Right atrium auricular region (tissue), 2 donors: ENCODE data around the gene PDE4D. TPM values are rescaled to one million over a fixed set of nuclear protein-coding genes. Genes with fewer than 3 reads are reported as not detected.

ENCODE experiments used
- DNase-seq: peaks from one replicate; pipeline ENCODE4 v3.0.0-alpha.2; 2019; ENCODE audit warnings: low spot score
- H3K27ac ChIP-seq, 2 donors: fragments of 200-600 bp; sonication (generic); 1 replicate in 1 of 2; 2 replicates in 1 of 2; pipeline ENCODE4 v1.5.1; 2016 to 2019
- H3K27me3 ChIP-seq, 2 donors: fragments of 200-600 bp; sonication (generic); one replicate each; pipeline versions ENCODE4 v1.5.1 to v1.6.0; 2017 to 2019
- H3K36me3 ChIP-seq: fragments of 200-600 bp; sonication (generic); one replicate; pipeline ENCODE4 v1.5.1; 2016
- H3K4me1 ChIP-seq, 2 donors: fragments of 200-600 bp; sonication (generic); one replicate each; pipeline versions ENCODE4 v1.5.1 to v1.6.0; 2017 to 2019
- H3K4me3 ChIP-seq, 2 donors: fragments of 200-600 bp; sonication (generic); 1 replicate in 1 of 2; 2 replicates in 1 of 2; pipeline ENCODE4 v1.5.1; 2017 to 2019; ENCODE audit warnings: mild to moderate bottlenecking in 1 of 2, moderate library complexity in 1 of 2
- H3K9me3 ChIP-seq, 2 donors: fragments of 200-600 bp; sonication (generic); one replicate each; pipeline ENCODE4 v1.5.1; 2019
- total RNA-seq, 2 donors: library from RNA; depleted of rRNA; stranded (reverse); fragments of >200 nt; gene quantifications; one replicate each; pipeline ENCODE4 v1.1.0, GENCODE V29; 2016
- TF ChIP-seq, protein P1 (sequence below), 2 donors: fragments of 200-600 bp; sonication (generic); IDR thresholded peaks; one replicate each; pipeline ENCODE4 v1.5.1; 2019; ENCODE audit warnings: antibody characterized with exemption in 2 of 2

The PDE4D gene
- total RNA-seq, 2 donors from 2014 or later = 43.3 to 44.0 TPM

DNA sequence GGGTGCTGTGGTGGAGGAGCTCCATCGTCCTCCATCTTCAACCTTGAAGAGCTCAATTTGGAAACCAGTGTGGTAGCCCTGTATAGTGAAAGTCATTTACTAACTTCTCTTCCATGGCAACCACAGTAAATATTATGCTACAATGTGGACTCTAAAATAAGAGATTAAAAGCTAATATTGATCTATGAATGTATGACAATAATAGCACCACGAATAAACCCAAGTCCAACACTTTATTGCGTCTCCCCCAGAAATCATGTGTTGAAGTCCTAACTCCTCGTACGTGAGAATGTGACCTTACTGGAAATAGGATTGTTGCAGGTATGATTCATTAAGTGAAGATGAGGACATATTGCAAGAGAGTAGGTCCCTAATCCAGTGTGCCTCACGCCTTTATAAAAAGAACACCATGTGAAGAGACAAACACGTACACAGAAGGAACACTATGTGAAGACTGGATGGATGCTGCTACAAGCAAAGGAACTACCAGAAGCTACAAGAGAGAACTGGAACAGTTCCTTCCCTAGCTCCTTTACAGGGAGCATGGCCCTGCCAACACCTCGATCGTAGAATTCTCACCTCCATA lies 276.2 kb downstream of the PDE4D start:
- H3K9me3 ChIP-seq = peaks cover 0 to 3% of the 10 kb centered on the region in 2 donors
- H3K27me3 ChIP-seq = no peaks in the 10 kb centered on the region
- no peaks in the 10 kb centered on the region for H3K36me3 ChIP-seq
- H3K27ac ChIP-seq = no peak overlapping the region
- no peaks in the 10 kb centered on the region for H3K4me1 ChIP-seq
- TF ChIP-seq, protein P1, sequence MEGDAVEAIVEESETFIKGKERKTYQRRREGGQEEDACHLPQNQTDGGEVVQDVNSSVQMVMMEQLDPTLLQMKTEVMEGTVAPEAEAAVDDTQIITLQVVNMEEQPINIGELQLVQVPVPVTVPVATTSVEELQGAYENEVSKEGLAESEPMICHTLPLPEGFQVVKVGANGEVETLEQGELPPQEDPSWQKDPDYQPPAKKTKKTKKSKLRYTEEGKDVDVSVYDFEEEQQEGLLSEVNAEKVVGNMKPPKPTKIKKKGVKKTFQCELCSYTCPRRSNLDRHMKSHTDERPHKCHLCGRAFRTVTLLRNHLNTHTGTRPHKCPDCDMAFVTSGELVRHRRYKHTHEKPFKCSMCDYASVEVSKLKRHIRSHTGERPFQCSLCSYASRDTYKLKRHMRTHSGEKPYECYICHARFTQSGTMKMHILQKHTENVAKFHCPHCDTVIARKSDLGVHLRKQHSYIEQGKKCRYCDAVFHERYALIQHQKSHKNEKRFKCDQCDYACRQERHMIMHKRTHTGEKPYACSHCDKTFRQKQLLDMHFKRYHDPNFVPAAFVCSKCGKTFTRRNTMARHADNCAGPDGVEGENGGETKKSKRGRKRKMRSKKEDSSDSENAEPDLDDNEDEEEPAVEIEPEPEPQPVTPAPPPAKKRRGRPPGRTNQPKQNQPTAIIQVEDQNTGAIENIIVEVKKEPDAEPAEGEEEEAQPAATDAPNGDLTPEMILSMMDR (IDR thresholded peaks at IDR 0.05) = no peak
- DNase-seq = no peak
- no peak overlapping the region for H3K4me3 ChIP-seq

- Histone ChIP-seq H3K4me1 (no peaks in the 10 kb centered on the region), H3K27ac (no peak overlapping the region), H3K4me3 (no peak overlapping the region), H3K27me3 (no peaks in the 10 kb centered on the region), H3K36me3 (no peaks in the 10 kb centered on the region), H3K9me3 (peaks cover 0 to 3% of the 10 kb centered on the region in 2 donors)
- TF ChIP-seq, protein P1 (IDR thresholded peaks at IDR 0.05) = no peak
- no peak for DNase-seq
Measured at GRCh38 chr5:59616413-59616812, 277.1 kb downstream of the PDE4D start.

DNA sequence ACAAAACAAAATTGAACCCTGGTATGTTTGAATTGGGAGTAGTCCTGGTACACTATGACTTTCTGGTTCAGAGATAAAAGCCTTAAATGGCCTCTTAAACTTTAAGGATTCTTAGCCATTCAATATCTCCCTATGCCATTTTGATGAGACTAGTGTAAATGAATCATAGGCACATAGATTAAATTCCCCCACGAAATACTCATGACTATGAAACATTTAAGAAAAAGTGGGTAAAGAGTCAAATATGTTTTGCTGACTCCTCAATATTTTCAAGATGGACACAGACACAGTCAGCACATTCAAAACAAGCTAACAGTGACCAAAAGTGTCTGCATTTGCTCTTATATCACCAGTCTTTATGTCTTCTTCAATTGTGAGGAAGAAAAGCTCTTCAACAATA lies 278.3 kb downstream of the PDE4D start:
- no peaks in the 10 kb centered on the region for H3K36me3 ChIP-seq
- no peaks in the 10 kb centered on the region for H3K27me3 ChIP-seq
- peaks cover 0 to 3% of the 10 kb centered on the region in 2 donors for H3K9me3 ChIP-seq
- H3K4me1 ChIP-seq = no peaks in the 10 kb centered on the region
- H3K27ac ChIP-seq = no peak overlapping the region
- no peak overlapping the region for H3K4me3 ChIP-seq
- TF ChIP-seq, protein P1 (IDR thresholded peaks at IDR 0.05) = no peak
- no peak for DNase-seq

DNA sequence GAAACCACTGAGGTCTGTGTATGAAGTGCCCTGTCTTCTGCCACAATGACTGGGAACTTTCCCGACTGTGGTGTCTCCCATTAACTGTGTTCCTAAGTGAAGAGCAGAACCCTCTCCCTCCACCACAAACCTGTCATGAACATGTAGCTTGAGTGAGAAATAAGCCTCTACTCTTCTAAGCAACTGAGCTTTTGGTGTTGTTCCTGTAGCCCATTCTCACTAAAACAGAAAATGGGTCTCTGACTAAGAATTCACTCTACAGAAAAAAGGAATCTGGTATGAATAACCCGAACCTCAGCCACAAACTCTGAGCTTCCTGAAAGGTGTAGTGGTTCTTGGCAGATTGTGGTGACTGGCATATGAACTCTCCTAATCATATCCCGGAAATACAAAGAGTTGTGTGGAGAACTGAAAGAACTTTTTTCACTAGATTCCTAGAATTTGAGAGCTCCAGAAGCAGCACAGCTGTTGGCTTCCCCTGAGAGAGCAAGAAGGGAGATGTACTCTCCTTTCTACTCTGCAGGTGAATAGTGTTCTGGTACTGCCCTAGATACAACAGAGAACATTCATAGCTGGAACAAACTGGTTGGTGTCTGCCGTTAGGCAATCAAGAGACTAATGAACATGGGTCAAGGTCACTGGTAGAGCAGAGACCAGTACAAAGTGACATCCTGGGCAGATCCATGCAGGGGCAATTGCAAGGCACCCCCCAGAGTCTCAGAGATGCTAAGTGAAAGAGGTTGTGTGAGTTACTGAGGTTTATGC lies 283.8 kb downstream of the PDE4D start:
- Histone ChIP-seq H3K27me3 (no peaks in the 10 kb centered on the region), H3K4me3 (no peak overlapping the region), H3K27ac (no peak overlapping the region), H3K9me3 (no peaks in the 10 kb centered on the region), H3K36me3 (no peaks in the 10 kb centered on the region), H3K4me1 (no peaks in the 10 kb centered on the region)
- TF ChIP-seq, protein P1 (IDR thresholded peaks at IDR 0.05) = no peak
- no peak for DNase-seq

GRCh38 chr5:59608745-59609144 lies 284.8 kb downstream of the PDE4D start:
- TF ChIP-seq, protein P1 (IDR thresholded peaks at IDR 0.05) = no peak
- DNase-seq = no peak
- no peaks in the 10 kb centered on the region for H3K36me3 ChIP-seq
- H3K4me1 ChIP-seq = no peaks in the 10 kb centered on the region
- H3K27me3 ChIP-seq = no peaks in the 10 kb centered on the region
- no peak overlapping the region for H3K27ac ChIP-seq
- H3K4me3 ChIP-seq = no peak overlapping the region
- H3K9me3 ChIP-seq = no peaks in the 10 kb centered on the region
